ENCODE results near the gene RNF222. TPM values are rescaled to one million over a fixed set of nuclear protein-coding genes. Genes with fewer than 3 reads are reported as not detected.
"Not testable (repeated sequence)": the region's sequence is repeated elsewhere in the genome, so short reads cannot be mapped to it uniquely, and the experiment has no call there.

RNF222 gene
- polyA plus RNA-seq, 1 donor from 2014 or later = not detected

GRCh38 chr17:8373856-8374255 lies 23.8 kb downstream of the RNF222 start:
- H3K27me3 ChIP-seq (ENCODE audit: insufficient read depth, low read depth, low read length); H3K4me2 ChIP-seq (ENCODE audit: low read length); H3K36me3 ChIP-seq (ENCODE audit: insufficient read depth, low read length); H3K9me2 ChIP-seq (ENCODE audit: insufficient read depth, low read length); H3K4me3 ChIP-seq (ENCODE audit: low read length); H3K27ac ChIP-seq (ENCODE audit: low read length); H3K9ac ChIP-seq (ENCODE audit: low read length); H2AFZ ChIP-seq (ENCODE audit: low read depth, low read length); H3K9me3 ChIP-seq (ENCODE audit: low read length); H4K20me1 ChIP-seq (ENCODE audit: insufficient read depth); H3F3A ChIP-seq (ENCODE audit: insufficient read depth, low read length, poor library complexity, severe bottlenecking): not testable (repeated sequence)
- peaks cover 11% of the 10 kb centered on the region for H3K79me2 ChIP-seq (replicated peaks; ENCODE audit: insufficient read depth, low read length)

GRCh38 chr17:8372422-8372821 lies 25.2 kb downstream of the RNF222 start:
- H3K36me3 ChIP-seq (ENCODE audit: insufficient read depth, low read length) = peaks cover 5% of the 10 kb centered on the region
- H3K9me2 ChIP-seq (ENCODE audit: insufficient read depth, low read length) = no peaks in the 10 kb centered on the region
- no peak overlapping the region for H3K9ac ChIP-seq (ENCODE audit: low read length)

More at GRCh38 chr17:8372422-8372821, 25.2 kb downstream of the RNF222 start:
- Histone ChIP-seq H3K27me3 (ENCODE audit: insufficient read depth, low read depth, low read length) (no peaks in the 10 kb centered on the region), H3K27ac (ENCODE audit: low read length) (no peak overlapping the region), H3K9me3 (ENCODE audit: low read length) (no peaks in the 10 kb centered on the region), H3K79me2 (replicated peaks; ENCODE audit: insufficient read depth, low read length) (peaks cover 11% of the 10 kb centered on the region), H3F3A (ENCODE audit: insufficient read depth, low read length, poor library complexity, severe bottlenecking) (no peaks in the 10 kb centered on the region), H3K4me2 (ENCODE audit: low read length) (no peak overlapping the region), H2AFZ (ENCODE audit: low read depth, low read length) (no peak overlapping the region), H4K20me1 (ENCODE audit: insufficient read depth) (no peaks in the 10 kb centered on the region), H3K4me3 (ENCODE audit: low read length) (no peak overlapping the region)
- TF ChIP-seq MXI1 (conservative IDR thresholded peaks at IDR 0.05; ENCODE audit: poor library complexity, severe bottlenecking) (no peak), POLR2AphosphoS5 (IDR thresholded peaks at IDR 0.05) (no peak), SMC3 (conservative IDR thresholded peaks at IDR 0.05; ENCODE audit: poor library complexity) (no peak), EZH2 (IDR thresholded peaks at IDR 0.05; ENCODE audit: borderline replicate concordance, insufficient read depth, low read length, poor library complexity, severe bottlenecking) (no peak), REST (IDR thresholded peaks at IDR 0.05; ENCODE audit: borderline replicate concordance) (no peak), CTCF (IDR thresholded peaks at IDR 0.05; ENCODE audit: poor library complexity, severe bottlenecking) (no peak), EP300 (conservative IDR thresholded peaks at IDR 0.05; ENCODE audit: poor library complexity, severe bottlenecking) (no peak), TAF1 (IDR thresholded peaks at IDR 0.05; ENCODE audit: low read depth) (no peak), RAD21 (conservative IDR thresholded peaks at IDR 0.05) (no peak)

All from neural cell (in vitro differentiated cells).